Stimulated activated naive CD8-positive, alpha-beta T cell treated with anti-CD3 and anti-CD28 coated beads, Interleukin-15, Interleukin-2, amounts not matched to agents 100 ng/mL and 50 ng/mL, for 24 hours (primary cell): ENCODE measurements around the gene PROCR.
"Not testable (repeated sequence)": the region's sequence is repeated elsewhere in the genome, so short reads cannot be mapped to it uniquely, and the experiment has no call there.

ENCODE experiments used
- H3K27ac Mint-ChIP-seq: one replicate; pipeline ENCODE4 v1.8.0; 2021; ENCODE audit warnings: mild to moderate bottlenecking, mixed read lengths
- H3K27me3 Mint-ChIP-seq: one replicate; pipeline ENCODE4 v1.8.0; 2021; ENCODE audit warnings: mixed read lengths
- H3K36me3 Mint-ChIP-seq: one replicate; pipeline ENCODE4 v1.8.0; 2021; ENCODE audit warnings: low read depth, mixed read lengths
- H3K4me1 Mint-ChIP-seq: one replicate; pipeline ENCODE4 v1.8.0; 2021; ENCODE audit warnings: low read depth, mixed read lengths
- H3K4me3 Mint-ChIP-seq: one replicate; pipeline ENCODE4 v1.8.0; 2021; ENCODE audit warnings: mild to moderate bottlenecking, mixed read lengths
- H3K9me3 Mint-ChIP-seq: one replicate; pipeline ENCODE4 v1.8.0; 2021; ENCODE audit warnings: mixed read lengths

The PROCR gene

DNA sequence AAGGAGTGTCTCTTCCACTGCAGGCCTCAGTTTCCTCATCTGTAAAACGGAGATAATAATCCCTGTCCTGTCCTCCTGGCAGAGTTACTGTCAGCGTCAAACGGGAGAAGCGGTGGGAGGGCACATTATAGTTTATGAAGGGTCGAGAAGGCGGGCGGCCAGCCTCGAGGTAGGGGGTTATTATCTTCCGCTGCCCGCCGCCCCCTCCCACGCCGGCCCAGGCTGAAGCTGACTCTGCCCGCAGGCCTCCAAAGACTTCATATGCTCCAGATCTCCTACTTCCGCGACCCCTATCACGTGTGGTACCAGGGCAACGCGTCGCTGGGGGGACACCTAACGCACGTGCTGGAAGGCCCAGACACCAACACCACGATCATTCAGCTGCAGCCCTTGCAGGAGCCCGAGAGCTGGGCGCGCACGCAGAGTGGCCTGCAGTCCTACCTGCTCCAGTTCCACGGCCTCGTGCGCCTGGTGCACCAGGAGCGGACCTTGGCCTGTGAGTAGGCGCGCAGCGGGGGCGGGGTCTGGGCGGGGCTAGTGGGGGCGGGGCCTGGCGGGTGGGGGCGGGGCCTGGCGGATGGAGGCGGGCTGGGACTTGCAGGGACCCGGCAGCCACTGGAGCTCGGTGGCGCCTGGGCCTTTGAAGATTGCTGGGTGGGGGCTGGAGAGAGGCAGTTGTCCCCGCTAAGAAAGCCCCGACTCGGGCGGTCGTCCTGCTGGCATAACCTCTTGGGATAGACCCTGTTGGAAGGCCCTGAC, 2.8 kb downstream of the PROCR start:
- Mint-ChIP-seq H3K4me1 (peaks cover 21% of the 10 kb centered on the region), H3K27ac (no peak overlapping the region), H3K27me3 (no peaks in the 10 kb centered on the region), H3K9me3 (no peaks in the 10 kb centered on the region), H3K4me3 (no peak overlapping the region), H3K36me3 (no peaks in the 10 kb centered on the region)

DNA sequence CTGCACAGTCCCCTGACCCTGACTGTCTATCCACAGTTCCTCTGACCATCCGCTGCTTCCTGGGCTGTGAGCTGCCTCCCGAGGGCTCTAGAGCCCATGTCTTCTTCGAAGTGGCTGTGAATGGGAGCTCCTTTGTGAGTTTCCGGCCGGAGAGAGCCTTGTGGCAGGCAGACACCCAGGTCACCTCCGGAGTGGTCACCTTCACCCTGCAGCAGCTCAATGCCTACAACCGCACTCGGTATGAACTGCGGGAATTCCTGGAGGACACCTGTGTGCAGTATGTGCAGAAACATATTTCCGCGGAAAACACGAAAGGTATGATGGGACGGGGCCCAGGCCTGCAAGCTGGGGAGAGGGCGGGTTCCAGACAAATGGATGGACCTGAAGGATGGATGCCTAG, 4.3 kb downstream of the PROCR start:
- Mint-ChIP-seq H3K27ac (no peak overlapping the region), H3K36me3 (no peaks in the 10 kb centered on the region), H3K4me1 (peaks cover 19% of the 10 kb centered on the region), H3K4me3 (no peak overlapping the region), H3K27me3 (no peaks in the 10 kb centered on the region), H3K9me3 (no peaks in the 10 kb centered on the region)

DNA sequence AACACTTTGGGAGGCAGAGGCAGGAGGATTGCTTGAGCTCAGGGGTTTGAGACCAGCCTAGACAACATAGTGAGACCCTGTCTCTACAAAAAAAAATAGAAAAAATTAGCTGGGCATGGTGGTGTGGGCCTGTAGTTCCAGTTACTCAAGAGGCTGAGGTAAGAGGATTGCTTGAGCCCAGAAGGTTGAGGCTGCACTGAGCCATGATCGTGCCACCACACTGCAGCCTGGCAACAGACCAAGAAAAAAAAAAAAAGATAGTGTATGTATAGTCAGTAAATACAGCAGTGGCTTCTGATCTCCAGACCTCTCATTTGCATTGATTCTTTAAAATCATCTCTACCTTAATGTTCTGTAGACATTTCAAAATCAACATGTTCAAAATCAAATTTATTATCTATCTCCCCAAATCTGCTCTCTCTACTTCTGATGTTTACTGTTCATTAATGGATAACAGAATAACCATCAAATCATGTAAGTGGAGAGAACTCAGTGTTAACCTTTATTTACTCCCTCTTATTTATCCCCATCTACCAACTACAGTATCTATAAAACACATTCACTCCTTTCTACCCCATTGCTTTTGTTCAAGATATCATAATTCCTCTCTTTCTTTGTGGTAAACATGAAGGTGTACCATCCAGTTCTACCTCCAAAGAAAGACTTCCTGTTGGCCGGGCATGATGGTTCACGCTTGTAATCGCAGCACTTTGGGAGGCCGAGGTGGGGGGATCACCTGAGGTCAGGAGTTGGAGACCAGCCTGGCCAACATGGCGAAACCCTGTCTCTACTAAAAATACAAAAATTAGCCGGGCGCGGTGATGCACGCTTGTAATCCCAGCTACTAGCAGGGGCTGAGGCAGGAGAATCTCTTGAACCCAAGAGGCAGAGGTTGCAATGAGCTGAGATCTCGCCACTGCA, 7.7 kb downstream of the PROCR start:
- Mint-ChIP-seq H3K36me3 (peaks cover 6% of the 10 kb centered on the region), H3K27ac (no peak overlapping the region)

DNA sequence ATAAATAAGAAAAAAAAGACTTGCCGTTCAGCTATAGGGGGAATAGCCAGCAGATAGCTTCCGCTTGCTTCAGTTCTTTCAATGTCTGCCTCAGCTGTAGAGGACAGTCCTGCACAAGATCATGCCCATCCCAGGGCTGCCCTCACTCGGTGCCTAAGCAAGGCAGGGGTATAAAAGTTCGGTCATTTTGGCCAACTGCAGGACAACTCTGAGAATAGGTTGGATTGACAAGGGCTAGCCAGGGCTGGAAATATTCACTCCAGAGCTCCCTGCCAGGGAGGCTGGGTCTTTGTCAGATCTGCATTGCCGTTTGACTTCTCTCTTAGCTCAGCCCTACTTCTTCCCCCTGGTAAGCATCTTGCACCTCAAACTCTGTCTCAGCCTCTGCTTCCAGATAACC, 8.4 kb downstream of the PROCR start:
- Mint-ChIP-seq H3K9me3 (no peaks in the 10 kb centered on the region), H3K27ac (no peak overlapping the region), H3K27me3 (no peaks in the 10 kb centered on the region), H3K4me1 (no peaks in the 10 kb centered on the region), H3K4me3 (no peak overlapping the region), H3K36me3 (peaks cover 6% of the 10 kb centered on the region)

More for the DNA sequence above, 7.7 kb downstream of the PROCR start:
- Mint-ChIP-seq H3K27me3 (no peaks in the 10 kb centered on the region), H3K4me3 (no peak overlapping the region), H3K4me1 (no peaks in the 10 kb centered on the region), H3K9me3 (no peaks in the 10 kb centered on the region)

DNA sequence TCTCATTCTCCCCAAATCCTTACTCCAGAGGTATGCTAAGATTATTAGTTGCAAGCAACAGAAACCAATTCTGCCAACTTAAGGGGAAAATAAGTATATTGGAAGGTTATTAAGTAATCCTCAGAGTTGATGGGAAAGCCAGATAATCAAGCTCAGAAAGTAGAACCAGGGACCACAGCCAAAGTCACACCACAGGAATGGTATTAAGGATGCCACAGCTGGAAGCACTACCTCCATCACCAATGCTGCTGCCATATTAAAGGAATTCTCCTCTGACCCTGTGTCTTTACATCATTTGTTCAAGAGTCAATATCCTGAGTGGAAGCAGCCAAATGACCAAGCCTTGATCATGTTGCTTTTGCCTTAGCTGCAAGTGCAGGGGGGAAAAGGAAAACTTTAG, 9.9 kb downstream of the PROCR start:
- Mint-ChIP-seq H3K27ac (no peak overlapping the region), H3K4me1 (no peaks in the 10 kb centered on the region), H3K36me3 (peaks cover 6% of the 10 kb centered on the region), H3K27me3 (no peaks in the 10 kb centered on the region), H3K9me3 (no peaks in the 10 kb centered on the region), H3K4me3 (no peak overlapping the region)

DNA sequence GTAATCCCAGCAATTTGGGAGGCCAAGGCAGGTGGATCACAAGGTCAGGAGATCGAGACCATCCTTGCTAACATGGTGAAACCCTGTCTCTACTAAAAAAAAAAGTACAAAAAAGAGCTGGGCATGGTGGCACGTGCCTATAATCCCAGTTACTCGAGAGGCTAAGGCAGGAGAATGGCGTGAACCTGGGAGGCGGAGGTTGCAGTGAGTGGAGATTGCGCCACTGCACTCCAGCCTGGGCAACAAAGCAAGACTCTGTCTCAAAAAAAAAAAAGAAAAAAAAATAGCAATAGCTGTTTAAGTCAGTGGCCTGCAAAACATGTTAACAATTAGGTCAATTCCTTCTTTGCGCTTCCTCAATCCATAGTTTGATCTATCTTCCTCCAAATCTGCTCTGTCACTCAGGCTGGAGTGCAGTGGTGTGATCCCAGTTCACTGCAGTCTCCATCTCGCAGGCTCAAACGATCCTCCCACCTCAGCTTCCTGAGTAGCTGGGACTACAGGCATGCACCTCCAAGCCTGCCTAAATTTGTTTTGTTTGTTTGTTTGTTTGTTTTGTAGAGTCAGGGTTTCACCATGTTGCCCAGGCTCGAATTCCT, 14.9 kb downstream of the PROCR start:
- not testable (repeated sequence) for H3K4me1 Mint-ChIP-seq, H3K27ac Mint-ChIP-seq, H3K4me3 Mint-ChIP-seq, H3K27me3 Mint-ChIP-seq, H3K36me3 Mint-ChIP-seq, H3K9me3 Mint-ChIP-seq

DNA sequence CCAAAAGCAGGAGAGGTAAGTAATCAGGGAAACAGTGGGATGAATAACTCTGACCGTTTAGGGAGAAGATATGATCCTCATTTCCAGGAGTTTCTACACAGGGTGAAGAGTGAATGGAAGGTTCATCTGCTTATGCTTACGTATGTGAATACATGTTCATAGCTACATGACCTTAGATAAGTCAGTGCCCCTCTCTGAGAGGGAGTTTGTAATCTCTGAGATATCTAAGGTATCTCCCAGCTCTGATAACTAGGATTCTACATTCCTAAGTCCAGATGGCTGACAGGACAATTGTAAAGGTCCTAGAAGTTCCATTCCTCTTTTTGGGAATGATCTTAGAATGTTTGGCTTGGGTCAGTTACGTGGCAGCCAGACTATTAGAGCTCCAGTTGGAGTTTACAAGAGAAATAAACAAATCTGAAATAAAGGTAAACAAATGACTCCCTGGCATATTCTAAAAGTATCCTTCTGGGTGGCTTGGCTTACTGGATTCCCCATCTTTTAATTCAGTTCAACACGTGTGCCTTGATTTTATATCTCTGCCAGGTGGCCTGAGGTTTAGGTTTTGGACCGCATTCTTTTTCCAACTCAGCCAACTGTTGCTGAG, 15.8 kb downstream of the PROCR start:
- Mint-ChIP-seq H3K4me3 (no peak overlapping the region), H3K27me3 (no peaks in the 10 kb centered on the region), H3K9me3 (no peaks in the 10 kb centered on the region), H3K36me3 (no peaks in the 10 kb centered on the region), H3K4me1 (no peaks in the 10 kb centered on the region), H3K27ac (no peak overlapping the region)

DNA sequence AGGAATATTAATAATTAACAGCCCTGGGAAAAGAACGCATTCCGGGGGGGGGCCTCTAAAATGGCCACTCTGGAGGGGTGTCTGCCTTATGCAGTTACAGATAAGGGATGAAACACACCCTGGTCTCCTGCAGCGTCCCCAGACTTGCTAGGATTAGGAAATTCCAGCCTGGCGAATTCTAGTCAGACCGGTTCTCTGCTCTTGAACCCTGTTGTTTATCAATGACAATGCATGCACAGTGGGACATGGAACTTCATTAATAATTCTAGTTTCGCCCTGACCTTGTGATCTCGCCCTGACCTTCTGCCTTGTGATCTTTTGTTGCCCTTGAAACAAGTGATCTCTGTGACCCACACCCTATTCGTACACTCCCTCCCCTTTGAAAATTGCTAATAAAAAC, 17.4 kb downstream of the PROCR start:
- not testable (repeated sequence) for H3K4me1 Mint-ChIP-seq, H3K9me3 Mint-ChIP-seq, H3K4me3 Mint-ChIP-seq, H3K27ac Mint-ChIP-seq, H3K36me3 Mint-ChIP-seq, H3K27me3 Mint-ChIP-seq

DNA sequence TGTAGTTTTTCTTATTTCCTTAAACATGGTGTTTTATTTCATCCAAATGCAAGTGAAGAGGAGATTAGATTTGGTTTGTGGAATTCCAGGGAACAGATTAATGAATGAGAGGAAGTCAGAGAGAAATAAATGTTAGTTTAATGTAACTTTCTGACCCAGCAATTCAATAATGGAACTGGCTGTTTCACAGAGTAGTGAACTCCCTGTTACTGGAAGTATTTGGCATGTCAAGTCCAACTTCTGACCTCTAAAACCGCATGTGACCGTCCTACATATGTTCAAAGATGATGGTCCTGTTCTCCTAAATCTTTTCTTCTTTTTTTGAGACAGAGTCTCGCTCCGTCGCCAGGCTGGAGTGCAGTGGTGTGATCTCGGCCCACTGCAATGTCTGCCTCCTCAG, 18.7 kb downstream of the PROCR start:
- Mint-ChIP-seq H3K27me3 (no peaks in the 10 kb centered on the region), H3K27ac (no peak overlapping the region), H3K4me1 (no peaks in the 10 kb centered on the region), H3K4me3 (no peak overlapping the region), H3K9me3 (peaks cover 3% of the 10 kb centered on the region), H3K36me3 (peaks cover 4% of the 10 kb centered on the region)

DNA sequence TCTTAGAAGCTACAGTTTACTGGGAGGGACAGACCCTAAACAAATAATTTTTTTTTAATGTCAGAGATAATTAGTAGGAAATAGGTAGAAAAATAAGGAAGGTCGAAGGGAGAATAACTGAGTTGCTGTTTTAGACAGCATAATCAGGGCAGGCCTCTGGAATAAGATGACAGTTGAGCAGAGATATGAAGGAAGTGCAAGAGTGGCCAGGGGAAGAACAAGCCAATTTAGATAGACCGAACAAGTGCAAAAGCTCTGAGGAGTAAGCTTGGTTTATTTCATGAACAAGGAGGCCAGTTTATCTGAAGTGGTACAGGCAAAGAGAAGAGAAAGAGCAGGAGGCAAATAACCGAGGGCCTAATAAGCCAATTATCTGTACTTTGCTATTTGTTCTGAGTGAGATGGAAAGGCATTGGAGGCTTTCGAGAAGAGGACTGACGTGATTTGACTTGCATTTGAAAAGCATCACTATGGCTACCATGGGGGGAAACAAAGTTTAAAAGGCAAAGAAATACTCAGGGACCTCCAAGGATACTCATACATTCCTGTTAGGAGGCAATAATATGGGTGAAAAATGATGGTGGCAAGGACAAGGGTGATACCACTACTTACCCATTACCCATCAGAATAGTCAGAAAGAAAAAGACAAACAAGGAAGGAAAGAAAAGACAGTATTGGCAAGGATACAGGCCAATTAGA, 19.7 kb downstream of the PROCR start:
- Mint-ChIP-seq H3K4me3 (no peak overlapping the region), H3K36me3 (peaks cover 7% of the 10 kb centered on the region), H3K4me1 (no peaks in the 10 kb centered on the region), H3K27ac (no peak overlapping the region), H3K9me3 (peaks cover 7% of the 10 kb centered on the region), H3K27me3 (no peaks in the 10 kb centered on the region)

DNA sequence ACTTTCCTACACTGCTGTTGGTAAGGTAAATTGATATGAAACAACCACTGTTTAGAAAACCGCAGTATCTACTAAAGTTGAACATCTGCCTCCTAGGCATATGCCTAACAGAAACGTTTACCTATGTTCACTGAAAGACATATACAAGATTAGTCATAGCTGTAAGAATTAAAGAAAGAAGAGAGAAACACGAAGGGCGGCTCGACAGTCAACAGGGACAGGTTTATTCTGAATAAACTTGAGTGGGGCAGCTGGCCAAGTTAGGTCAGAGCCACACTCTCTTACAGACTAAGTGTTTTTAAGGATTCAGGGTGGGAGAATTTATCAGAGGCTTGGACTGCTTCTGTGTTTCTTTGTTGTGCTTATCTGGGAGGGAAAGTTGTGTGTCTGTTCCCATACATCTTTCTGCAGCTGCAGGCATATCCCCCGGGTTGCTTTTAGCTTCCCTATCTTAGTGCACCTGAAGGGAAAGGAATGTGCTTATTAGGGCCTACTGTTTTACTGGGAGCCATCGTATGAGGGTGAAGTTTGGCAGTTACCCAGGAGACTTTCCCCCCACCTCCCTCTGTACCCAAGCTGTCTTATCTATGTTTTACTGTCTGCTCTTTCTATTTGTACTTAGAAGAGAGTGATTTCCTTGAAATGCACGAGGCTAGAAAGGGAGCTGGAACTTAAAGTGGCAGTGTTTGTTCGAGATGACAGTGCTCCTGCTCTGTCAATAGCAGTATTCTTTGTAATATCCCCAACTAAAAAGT, 20.4 kb downstream of the PROCR start:
- H3K27ac Mint-ChIP-seq: no peak overlapping the region
- no peaks in the 10 kb centered on the region for H3K4me1 Mint-ChIP-seq
- peaks cover 14% of the 10 kb centered on the region for H3K9me3 Mint-ChIP-seq
- H3K36me3 Mint-ChIP-seq: peaks cover 10% of the 10 kb centered on the region
- H3K4me3 Mint-ChIP-seq: no peak overlapping the region
- H3K27me3 Mint-ChIP-seq: no peaks in the 10 kb centered on the region

DNA sequence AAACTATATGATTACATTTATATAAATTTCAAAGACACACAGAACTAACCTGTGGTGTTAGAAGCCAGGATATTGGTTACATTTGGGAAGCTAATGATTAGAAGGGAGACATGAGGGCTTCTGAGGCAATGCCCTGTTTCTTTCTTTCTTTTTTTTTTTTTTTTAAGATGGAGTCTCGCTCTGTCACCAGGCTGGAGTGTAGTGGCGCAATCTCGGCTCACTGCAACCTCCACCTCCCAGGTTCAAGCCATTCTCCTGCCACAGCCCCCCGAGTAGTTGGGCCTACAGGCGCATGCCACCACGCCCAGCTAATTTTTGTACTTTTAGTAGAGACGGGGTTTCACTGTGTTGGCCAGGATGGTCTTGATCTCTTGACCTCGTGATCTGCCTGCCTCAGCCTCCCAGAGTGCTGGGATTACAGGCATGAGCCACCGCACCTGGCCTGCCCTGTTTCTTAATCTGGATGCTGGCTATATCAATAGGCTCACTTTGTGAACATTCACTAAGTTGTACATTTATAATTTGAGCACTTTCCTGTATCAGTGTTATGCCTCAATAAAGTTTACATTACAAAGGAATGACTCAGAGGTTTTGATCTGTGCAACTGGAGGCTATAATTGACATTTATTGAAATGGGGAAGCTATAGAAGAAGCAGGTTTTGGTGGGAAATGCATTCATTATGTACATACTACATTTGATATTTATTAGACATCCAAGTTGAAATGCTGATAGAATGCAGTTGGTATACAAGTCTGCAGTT, 21.3 kb downstream of the PROCR start:
- Mint-ChIP-seq H3K36me3 (peaks cover 12% of the 10 kb centered on the region), H3K9me3 (peaks cover 16% of the 10 kb centered on the region)
- H3K27me3 Mint-ChIP-seq, H3K27ac Mint-ChIP-seq, H3K4me1 Mint-ChIP-seq, H3K4me3 Mint-ChIP-seq: not testable (repeated sequence)

DNA sequence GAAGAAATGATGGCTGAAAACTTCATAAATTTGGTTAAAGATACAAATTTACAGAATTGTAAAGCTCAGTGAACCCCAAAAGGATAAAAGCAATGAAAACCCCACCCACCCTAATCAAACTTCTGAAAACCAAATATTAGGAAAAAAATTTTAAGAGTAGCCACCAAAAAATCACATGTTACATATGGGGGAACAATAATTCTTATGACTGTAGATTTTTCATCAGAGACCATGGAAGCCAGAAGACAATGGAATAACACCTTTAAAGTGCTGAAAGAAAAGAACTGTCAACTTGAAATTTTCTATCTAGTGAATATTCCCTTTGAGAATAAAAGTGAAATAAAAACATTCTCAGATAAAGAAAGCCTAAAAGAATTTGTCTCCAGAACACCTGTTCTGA, 24.4 kb downstream of the PROCR start:
- Mint-ChIP-seq H3K27me3 (no peaks in the 10 kb centered on the region), H3K9me3 (peaks cover 21% of the 10 kb centered on the region), H3K36me3 (peaks cover 15% of the 10 kb centered on the region), H3K27ac (no peak overlapping the region), H3K4me3 (no peak overlapping the region), H3K4me1 (no peaks in the 10 kb centered on the region)
